A673 (cell line): ENCODE results near the gene BSCL2. TPM values are rescaled to one million over a fixed set of nuclear protein-coding genes. Genes with fewer than 3 reads are reported as not detected.

Source experiments
- BruUV-seq: library from RNA; stranded (reverse); fragments of 400-500 nt; replicated peaks from 2 replicates; lab custom pipeline; 2021; lab: Mats Ljungman, UMichigan
- CTCF ChIA-PET: fragments of 300-600 bp; sonication (Branson Sonifier 250); formaldehyde crosslinking; loops from one replicate; lab custom pipeline; 2022; ENCODE audit warnings: antibody characterized with exemption; lab: Charles Lee
- POLR2A ChIA-PET: fragments of 300-600 bp; sonication (Branson Sonifier 250); formaldehyde crosslinking; loops from one replicate; lab custom pipeline; 2022; ENCODE audit warnings: antibody characterized with exemption; ENCODE audit not compliant: low non-redundant PET; lab: Charles Lee
- DNase-seq: peaks from one replicate; pipeline ENCODE4 v3.0.0-alpha.2; 2015; ENCODE audit warnings: low spot score
- H3K27ac ChIP-seq: fragments of 200-600 bp; sonication (generic); 2 replicates; pipeline ENCODE4 v1.5.1; 2016; ENCODE audit warnings: mixed run types, low read depth, mild to moderate bottlenecking, mixed read lengths, antibody characterized with exemption, low read length; ENCODE audit not compliant: poor library complexity, severe bottlenecking
- H3K27me3 ChIP-seq: fragments of 200-600 bp; sonication (generic); replicated peaks from 2 replicates; pipeline ENCODE4 v1.6.1; 2017; ENCODE audit warnings: mixed run types, low read depth, mild to moderate bottlenecking, mixed read lengths, antibody characterized with exemption, low read length; ENCODE audit not compliant: insufficient read depth, poor library complexity
- H3K36me3 ChIP-seq: fragments of 200-600 bp; sonication (generic); 2 replicates; pipeline ENCODE4 v1.6.1; 2016; ENCODE audit warnings: mixed run types, mild to moderate bottlenecking, mixed read lengths, antibody characterized with exemption, low read length; ENCODE audit not compliant: insufficient read depth, poor library complexity, severe bottlenecking
- H3K4me1 ChIP-seq: fragments of 200-600 bp; sonication (generic); 2 replicates; pipeline ENCODE4 v1.6.1; 2017; ENCODE audit warnings: mixed run types, mild to moderate bottlenecking, mixed read lengths, antibody characterized with exemption, low read length; ENCODE audit not compliant: insufficient read depth, poor library complexity, severe bottlenecking
- H3K4me3 ChIP-seq: fragments of 200-600 bp; sonication (generic); 2 replicates; pipeline ENCODE4 v1.5.1; 2016; ENCODE audit warnings: low read depth, mixed run types, mild to moderate bottlenecking, mixed read lengths, low read length; ENCODE audit not compliant: poor library complexity, severe bottlenecking
- H3K9me3 ChIP-seq: fragments of 200-600 bp; sonication (generic); 2 replicates; pipeline ENCODE4 v1.6.1; 2016; ENCODE audit warnings: mixed run types, low read depth, mild to moderate bottlenecking, mixed read lengths, antibody characterized with exemption, low read length; ENCODE audit not compliant: poor library complexity, severe bottlenecking
- CTCF ChIP-seq: fragments of 300-800, 200-600 bp; sonication (generic); conservative IDR thresholded peaks from 2 replicates; pipeline ENCODE4 v1.5.1; 2017; ENCODE audit warnings: low read depth, mild to moderate bottlenecking, antibody characterized with exemption, low read length, moderate library complexity, mixed read lengths
- EZH2 ChIP-seq: fragments of 200-600 bp; sonication (generic); IDR thresholded peaks from 2 replicates; pipeline ENCODE4 v1.6.1; 2017; ENCODE audit warnings: borderline replicate concordance, low read depth, mild to moderate bottlenecking, mixed read lengths, antibody characterized with exemption, low read length; ENCODE audit not compliant: poor library complexity, severe bottlenecking
- intact Hi-C: fragments of 100-400 bp; cut with micrococcal nuclease; formaldehyde crosslinking; loops from one replicate; pipeline ENCODE4 v1.10.0; 2022; ENCODE audit not compliant: unreplicated experiment
- total RNA-seq: library from RNA; stranded (reverse); gene quantifications from 2 replicates; pipeline ENCODE4 v1.2.3, GENCODE V29; 2021

The BSCL2 gene
- total RNA-seq, 1 experiment from 2014 or later: 123 TPM

GRCh38 chr11:62665075-62665598 is 42.1 kb downstream of the BSCL2 start, which contains the start of the genes C11orf98 and CSKMT:
Gene C11orf98 (minus strand): TSS chr11:62665210. CDS start chr11:62665169, 41 bp downstream.
Gene CSKMT (plus strand): TSS chr11:62665312. CDS start chr11:62665880, 568 bp downstream.
- Histone ChIP-seq H3K4me1 (peaks cover 15% of the 10 kb centered on the region), H3K27ac (peak within 1 kb of the TSS; percentile 88), H3K4me3 (peak within 1 kb of the TSS; percentile 91), H3K9me3 (no peaks in the 10 kb centered on the region), H3K36me3 (peaks cover 44% of the 10 kb centered on the region), H3K27me3 (no peaks in the 10 kb centered on the region)
- ChIA-PET POLR2A (interaction anchor here (0.5 to 1.8 kb wide), 16 partner anchors 8 to 325 kb away, joined by 3 to 17 read pairs (median 5); partner anchors contain the start of genes EEF1G, HNRNPUL2, INTS5 and TUT1), CTCF (interaction anchor here (0.5 to 1.1 kb wide), 2 partner anchors 24 to 270 kb away, joined by 3 to 8 read pairs; no protein-coding TSS in a partner anchor)
- TSS peak; percentile 78 for BruUV-seq
- intact Hi-C loops: loop anchor here (1.0 kb wide), 1 partner anchor 14 kb away; the partner anchor contains the start of gene UBXN1
- DNase-seq: peak; percentile 97
- TF ChIP-seq CTCF (no peak), EZH2 (no peak)

GRCh38 chr11:62664405-62665074 is 42.7 kb downstream of the BSCL2 start:
- peak overlapping the region; percentile 91 for H3K4me3 ChIP-seq
- H3K27ac ChIP-seq: peak overlapping the region; percentile 88
- POLR2A ChIA-PET: interaction anchor here (0.5 to 1.8 kb wide), 14 partner anchors 8 to 257 kb away, joined by 3 to 17 read pairs (median 5); partner anchors contain the start of genes EEF1G, HNRNPUL2, INTS5 and TUT1
- DNase-seq: peak; percentile 83
- H3K36me3 ChIP-seq: peaks cover 44% of the 10 kb centered on the region
- CTCF ChIA-PET: interaction anchor here (0.5 to 1.1 kb wide), 2 partner anchors 24 to 270 kb away, joined by 3 to 8 read pairs; no protein-coding TSS in a partner anchor
- TSS peak; percentile 56 for BruUV-seq
- intact Hi-C loops: loop anchor here (1.0 kb wide), 1 partner anchor 15 kb away; the partner anchor contains the start of gene UBXN1
- no peaks in the 10 kb centered on the region for H3K27me3 ChIP-seq
- no peak for TF ChIP-seq EZH2
- no peak for TF ChIP-seq CTCF
- peaks cover 15% of the 10 kb centered on the region for H3K4me1 ChIP-seq
- no peaks in the 10 kb centered on the region for H3K9me3 ChIP-seq

GRCh38 chr11:62656796-62657429 is 50.3 kb downstream of the BSCL2 start:
- no peaks in the 10 kb centered on the region for H3K27me3 ChIP-seq
- ChIA-PET CTCF (no interaction called here), POLR2A (interaction anchor here (1.4 kb wide), 1 partner anchor 8 kb away, joined by 5 read pairs; the partner anchor contains the start of genes C11orf98 and CSKMT)
- H3K36me3 ChIP-seq: peaks cover 8% of the 10 kb centered on the region
- H3K27ac ChIP-seq: no peak overlapping the region
- peaks cover 6% of the 10 kb centered on the region for H3K4me1 ChIP-seq
- no peak for DNase-seq
- no peak overlapping the region for H3K4me3 ChIP-seq
- intact Hi-C loops: no loop called here
- no TSS peak for BruUV-seq
- no peaks in the 10 kb centered on the region for H3K9me3 ChIP-seq
- TF ChIP-seq EZH2 (no peak), CTCF (no peak)
